ENCODE results near the gene POLD4. TPM values are rescaled to one million over a fixed set of nuclear protein-coding genes. Genes with fewer than 3 reads are reported as not detected.
"Not testable (repeated sequence)": the region's sequence is repeated elsewhere in the genome, so short reads cannot be mapped to it uniquely, and the experiment has no call there.

POLD4 gene
- polyA plus RNA-seq, 1 donor, result 33.3 TPM

DNA sequence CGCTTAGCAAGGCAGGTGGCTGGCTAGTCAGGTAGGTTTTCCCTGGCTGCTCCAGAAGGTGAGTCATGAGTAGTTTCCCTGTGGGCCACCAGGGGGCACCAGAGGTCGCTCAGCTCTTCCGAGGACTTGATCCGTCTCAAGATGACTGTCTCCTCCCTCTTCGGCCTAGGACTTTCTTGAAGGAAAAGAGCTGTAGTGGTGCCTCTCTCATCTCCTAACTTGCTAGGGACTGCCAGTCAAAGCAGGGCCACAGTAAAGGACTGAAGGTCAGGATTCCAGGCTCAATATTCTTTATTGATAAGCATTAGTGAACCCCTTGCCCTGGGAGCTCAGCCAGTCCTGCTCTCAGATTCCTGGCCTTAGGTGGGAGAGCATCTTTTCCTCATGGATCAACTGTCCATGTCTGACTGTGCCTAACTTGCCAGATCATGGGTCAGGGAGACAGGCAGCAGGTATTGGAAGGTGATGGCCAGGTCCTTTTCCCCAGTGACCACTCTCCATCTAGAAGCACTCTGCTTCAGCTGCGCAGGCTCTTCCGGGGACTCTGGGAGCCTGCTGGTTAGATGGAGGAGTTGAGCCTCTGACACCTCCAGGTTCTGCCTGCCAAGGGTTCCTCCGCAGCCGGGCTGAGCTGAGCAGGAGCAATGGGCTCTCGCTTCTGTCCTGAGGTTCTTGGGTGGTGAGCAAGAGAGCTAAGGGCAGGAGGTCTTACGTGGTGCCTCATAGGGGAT is 1.9 kb downstream of the POLD4 start:
- peak; percentile 78 for DNase-seq

DNA sequence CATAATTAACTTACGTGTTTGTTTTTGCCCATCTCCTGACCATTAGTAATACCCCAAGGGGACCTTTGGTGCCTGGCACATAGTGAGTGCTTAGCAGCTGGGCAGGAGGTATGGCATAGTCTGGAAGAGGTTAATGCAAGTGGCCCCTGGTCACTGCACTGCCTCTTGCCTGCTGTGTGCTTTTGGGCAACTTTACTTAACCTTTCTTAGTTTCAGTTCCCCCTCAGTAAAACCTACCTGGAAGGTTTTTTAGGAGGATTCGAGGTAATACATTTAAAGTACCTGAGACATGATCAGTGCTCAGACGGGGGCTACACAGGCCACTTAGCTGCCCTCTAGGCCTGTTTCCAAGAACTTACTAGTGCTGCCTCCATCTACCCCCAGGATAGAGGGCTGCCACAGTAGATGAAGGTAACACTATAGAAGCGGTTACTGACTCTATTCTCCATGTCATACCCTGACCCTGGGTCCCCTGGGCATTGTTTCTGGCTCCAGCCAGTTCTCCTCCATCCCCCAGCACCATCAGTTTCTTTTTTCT is 3.3 kb downstream of the POLD4 start:
- no peak for DNase-seq

DNA sequence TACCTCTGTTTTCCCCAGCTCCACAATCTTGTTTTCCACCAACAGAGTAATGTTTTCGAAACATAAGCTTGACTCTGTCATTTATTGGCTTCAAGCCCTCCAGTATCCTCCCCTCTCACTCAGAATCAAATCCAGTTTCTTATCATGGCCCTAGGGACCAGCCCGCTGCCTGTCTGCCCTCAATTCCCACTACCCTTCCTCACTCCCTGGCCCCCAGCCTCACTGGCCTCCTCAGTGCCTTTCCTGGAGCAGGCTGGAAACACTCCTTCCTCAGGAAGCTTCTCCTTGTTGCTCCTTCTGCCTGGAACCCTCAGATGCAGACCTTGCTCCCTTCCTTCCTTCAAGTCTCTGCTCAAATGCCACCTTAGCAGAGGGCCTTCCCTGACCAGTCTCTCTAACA is 3.9 kb downstream of the POLD4 start:
- DNase-seq, result no peak

DNA sequence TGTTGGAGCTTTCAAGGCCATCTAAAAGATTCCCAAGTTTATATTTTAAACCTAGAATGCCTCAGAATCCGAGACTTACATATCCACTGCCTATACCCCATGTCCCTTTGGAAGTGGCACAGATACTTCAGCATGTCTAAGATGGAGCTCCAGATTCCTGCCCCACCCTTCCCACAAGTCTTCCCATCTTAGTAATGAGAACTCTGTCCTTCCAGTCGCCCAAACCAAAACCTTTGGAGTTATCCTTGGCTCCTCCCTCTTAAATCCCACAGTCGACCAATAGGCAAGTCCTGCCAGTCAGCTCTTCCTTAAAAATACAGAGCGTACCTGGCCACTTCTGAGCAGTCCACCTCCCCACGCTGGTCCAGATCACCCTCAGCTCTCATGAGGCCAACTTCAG is 4.3 kb downstream of the POLD4 start:
- no peak for DNase-seq

DNA sequence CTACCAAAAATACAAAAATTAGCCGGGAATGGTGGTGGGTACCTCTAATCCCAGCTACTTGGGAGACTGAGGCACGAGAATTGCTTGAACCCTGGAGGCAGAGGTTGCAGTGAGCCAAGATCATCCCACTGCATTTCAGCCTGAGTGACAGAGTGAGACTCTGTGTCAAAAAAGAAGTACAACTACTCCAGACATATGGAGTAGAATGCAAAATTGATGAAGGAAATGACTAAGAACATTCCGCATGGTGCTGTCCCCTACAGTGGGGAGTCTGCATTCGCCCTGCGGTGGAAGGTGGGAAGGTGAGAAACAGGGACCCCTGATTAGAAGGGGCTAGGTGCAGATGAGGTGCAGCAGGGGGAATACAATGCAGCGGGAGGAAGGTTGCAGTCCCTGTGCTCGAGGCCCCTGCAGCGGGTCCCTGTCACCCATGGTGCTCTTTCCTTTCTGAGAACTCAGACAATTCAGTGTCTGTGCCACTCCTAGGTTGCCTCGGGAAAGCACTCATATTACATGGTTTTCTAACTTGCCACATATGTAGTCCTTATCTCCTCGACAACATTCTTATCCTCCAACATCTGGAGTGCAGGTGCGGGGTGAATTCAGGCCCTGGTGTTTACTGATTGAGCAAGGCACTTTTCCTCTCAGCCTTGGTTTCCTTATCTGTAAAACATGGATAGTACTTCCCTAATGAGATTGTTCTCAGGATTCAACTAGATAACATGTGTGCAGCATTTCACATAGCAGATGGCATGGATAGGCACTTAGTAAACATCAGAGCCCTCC is 5.2 kb downstream of the POLD4 start:
- DNase-seq, result no peak

DNA sequence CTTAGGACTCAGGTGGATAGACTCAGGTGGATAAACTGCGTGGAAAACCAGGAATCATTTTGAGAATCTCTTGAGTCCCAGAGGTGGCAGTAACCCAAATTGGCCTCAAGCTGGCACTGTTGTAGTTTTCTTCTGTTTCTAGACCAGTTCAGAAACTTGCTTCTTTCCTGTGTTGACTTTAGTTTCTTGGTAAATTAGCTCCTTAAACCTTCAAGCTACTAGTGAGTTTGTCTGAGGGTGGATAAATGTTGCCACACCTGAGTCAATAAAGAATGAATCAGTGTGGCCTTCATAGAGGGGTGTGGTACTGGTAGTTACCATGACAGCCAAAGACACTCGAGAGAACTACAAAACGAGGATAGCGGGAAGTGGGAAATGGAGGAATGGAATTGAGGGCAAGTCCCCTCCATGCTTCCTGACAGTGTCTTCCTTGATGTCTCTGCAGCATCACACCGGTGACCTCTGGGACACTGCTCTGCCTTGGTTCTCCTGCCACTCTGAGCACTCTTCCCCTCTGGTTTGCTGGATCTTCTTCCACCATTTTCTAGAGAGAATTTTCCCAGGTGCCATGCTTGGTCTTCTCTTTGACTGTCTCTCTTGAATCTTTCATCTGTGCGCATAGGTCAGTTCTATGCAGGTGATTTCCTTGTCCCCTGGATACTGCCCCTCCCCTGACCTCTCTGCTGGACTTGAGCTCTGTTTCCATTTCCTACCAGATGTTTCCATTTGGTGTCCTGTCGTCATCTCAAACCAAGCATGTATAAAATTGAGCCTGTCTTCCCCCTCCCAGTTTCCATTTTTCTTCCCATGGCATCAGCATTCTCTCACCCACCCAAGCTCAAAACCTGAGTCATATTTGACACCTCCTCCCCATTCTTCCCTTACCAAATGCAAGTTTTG is 7.2 kb downstream of the POLD4 start:
- no peak for DNase-seq

DNA sequence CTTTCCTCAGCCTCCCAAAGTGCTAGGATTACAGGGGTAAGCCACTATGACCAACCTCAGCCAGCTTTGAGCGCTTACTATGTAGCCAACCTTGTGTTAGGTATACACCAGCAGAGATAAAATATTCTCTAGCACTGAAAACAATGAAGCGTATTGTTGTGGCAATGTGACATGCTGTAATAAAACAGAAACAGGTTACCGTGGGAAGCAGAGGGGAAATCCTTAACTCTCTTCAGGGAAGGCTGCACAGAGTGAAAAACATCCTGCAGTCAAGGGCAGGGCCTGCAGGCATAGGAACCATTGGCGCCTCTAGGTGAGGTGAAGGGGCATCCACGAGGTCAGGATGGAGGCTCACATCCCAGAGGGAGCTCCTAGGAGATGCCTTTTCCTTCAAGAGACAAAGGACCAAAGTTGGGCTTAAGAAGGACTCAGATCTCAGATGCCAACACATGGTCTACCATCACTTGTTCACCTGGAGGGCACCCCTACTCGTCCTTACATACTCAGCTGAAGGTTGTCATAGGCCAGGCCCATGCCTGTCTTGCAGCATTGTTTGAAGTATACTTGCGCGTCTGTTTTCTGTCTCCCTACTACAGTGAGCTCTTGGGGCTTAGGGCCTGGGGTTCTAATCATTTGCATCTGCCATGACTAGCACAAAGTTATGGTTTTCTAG is 8.0 kb downstream of the POLD4 start:
- no peak for DNase-seq

DNA sequence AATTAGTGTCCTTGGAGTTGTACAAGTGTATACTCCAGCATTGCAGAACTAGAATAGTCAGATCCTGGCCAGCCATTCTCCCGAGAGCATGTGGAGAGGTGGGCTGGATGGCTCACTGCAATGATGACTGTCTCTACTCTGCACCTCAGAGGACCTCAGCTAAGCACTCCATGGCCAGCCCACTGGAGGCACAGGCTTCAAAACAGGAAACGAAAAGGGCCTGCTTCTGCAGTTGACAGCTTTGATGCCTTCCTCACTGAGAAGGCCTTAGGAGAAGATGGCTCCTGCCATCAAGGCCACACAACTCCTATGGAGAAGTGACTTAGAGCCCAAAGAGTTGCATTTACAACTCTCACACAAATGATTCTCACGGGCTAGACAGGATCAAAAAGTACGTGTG is 9.1 kb downstream of the POLD4 start:
- no peak for DNase-seq

DNA sequence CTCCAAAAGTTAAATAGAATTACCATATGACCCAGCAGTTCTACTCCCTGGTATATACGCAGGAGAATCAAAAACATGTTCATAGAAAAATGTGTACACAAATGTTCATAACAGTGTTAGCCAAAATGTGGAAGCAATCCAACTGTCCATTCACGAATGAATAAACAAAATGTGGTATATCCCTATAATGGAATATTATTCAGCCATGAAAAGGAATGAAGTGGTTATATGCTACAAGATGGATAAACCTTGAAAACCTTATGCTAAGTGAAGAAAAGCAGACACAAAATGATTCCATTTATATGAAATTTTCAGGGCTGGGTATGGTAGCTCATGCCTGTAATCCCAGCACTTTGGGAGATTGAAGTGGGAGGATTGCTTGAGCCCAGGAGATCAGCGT is 16.1 kb downstream of the POLD4 start:
- DNase-seq, result no peak

DNA sequence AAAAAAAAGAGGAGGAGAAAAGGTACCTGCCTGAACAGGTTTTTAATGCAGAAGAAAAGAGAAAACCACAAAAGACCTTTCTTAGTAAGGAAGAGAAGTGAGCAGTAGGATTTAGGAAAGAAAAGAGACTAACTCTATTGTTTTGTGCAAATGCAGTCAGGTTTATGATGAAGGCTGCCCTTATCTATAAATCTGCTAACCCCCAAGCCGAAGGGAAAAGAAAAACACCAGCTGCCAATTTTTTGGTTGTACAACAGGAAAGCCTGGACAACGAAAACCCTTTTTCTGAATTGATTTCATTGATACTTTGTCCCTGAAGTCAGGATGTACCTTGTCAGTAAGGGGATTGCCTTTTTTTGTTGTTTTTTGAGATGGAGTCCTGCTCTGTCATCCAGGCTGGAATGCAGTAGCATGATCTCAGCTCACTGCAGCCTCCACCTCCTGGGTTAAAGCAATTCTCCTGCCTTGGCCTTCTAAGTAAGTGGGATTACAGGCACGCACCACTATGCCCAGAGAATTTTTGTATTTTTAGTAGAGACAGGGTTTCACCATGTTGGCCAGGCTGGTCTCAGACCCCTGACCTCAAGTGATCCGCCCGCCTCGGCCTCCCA is 21.2 kb downstream of the POLD4 start:
- no peak for DNase-seq

DNA sequence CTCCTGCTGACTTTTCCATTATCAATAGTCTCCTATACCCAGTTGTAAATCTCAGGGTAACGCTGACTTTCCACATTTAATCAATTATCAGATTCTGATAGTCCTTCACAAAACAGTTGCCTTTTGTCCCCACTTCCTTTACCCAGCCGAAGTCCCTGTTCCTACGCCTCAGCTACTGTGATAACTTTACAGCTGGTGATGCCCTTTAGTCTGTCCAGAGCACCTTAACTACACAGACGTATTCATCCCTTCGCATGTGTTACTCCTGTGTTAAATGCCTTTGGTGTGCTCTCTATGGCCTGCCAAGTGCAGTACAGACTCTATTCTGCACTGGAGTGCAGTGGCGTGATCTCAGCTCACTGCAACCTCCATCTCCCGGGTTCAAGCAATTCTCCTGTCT is 29.8 kb downstream of the POLD4 start:
- no peak for DNase-seq

DNA sequence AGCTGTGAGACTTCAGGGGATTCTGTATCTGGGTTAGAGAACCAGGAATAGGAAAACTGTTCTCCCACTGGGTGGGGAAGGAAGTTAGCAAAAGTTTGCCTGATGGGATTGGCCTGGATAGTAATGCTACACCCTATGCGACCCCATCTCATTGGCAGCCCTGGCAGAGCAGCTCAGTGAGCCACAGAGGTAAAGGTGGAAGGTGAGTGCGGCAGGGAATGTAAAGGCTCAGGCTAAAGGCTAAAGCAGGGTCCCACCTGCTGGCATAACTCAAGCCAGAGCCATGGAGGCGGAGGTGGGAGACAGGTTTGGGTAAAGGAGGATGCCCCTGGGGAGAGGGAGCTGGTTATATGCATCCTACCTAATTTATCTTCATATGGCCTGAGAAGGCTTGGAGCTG is 31.3 kb downstream of the POLD4 start:
- no peak for DNase-seq

DNA sequence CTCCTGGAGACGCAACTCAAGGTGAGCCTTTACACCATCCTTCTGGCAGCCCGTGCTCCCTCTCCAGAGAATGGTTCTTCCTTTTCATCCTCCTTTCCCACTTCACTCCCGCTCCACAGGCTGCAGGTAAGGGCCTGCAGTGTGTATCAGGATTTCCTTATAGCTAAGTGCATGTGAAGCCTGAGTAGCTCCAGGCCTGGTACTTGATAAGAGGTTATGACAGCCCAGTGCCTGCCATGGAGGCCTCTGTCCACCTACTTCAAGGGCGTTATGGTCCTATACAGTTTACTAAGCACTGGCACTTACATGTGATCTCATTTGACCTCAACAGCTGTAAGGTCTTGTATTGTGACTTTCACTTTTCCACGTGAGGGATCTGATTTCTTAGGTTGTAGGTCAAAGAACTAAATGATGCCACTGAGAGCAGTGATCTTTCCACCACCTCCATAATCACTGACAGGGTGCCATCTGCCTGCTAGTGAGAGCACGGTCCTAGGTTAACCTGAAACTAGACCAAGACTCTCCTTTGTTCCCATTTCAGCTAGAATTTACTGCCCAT is 32.0 kb downstream of the POLD4 start:
- no peak for DNase-seq

DNA sequence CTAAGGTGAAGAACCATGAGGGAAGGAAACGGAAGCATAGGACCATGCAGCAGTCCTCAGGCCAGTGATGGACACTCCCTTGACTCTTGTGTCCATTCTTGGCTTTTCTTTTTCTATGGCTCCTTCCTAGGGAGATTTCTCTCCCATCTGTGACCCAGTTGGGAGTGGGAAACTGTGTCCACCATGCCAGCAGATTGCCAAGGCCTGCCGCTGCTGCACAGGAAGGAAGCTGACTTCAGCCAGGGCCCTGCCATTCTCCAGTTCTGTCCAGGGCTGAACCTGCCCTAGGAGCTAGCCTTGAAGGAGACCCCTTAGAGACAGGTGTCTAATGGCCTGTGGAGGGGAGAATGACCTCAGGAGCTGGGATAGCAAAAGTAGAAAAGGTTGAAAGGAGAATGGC is 32.7 kb downstream of the POLD4 start:
- no peak for DNase-seq

DNA sequence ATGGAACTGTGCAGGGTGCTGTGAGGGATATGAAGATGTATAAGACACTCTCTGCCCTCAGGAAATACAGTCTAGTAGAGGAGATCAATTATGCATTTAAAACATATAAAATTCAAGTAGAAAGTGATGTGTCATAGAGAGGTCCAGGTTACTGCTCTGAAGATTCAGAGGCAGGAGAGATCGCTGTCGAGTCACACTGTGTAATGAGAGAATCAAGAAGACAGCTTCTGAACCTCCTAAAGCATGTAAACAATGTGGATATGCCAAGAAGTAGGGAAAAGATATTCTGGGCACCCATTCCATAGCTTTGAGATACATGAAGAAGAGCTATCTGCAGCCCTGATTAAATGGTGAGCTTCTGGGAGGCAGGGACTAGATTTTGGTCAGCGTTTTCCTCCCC is 33.3 kb downstream of the POLD4 start:
- DNase-seq, result no peak

DNA sequence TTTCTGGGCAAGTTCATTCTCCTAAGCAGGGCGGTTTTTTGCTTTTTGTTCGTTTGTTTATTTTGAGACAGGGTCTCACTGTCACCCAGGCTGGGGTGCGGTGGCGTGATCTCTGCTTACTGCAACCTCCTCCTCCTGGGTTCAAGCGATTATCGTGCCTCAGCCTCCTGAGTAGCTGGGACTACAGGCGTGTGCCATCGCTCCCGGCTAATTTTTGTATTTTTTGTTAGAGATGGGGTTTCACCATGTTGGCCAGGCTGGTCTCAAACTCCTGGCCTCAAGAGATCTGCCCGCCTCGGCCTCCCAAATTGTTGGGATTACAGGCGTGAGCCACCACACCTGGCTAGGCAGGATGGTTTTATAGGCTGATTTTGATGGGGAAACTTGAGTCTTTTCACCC is 34.5 kb downstream of the POLD4 start:
- DNase-seq, result not testable (repeated sequence)

DNA sequence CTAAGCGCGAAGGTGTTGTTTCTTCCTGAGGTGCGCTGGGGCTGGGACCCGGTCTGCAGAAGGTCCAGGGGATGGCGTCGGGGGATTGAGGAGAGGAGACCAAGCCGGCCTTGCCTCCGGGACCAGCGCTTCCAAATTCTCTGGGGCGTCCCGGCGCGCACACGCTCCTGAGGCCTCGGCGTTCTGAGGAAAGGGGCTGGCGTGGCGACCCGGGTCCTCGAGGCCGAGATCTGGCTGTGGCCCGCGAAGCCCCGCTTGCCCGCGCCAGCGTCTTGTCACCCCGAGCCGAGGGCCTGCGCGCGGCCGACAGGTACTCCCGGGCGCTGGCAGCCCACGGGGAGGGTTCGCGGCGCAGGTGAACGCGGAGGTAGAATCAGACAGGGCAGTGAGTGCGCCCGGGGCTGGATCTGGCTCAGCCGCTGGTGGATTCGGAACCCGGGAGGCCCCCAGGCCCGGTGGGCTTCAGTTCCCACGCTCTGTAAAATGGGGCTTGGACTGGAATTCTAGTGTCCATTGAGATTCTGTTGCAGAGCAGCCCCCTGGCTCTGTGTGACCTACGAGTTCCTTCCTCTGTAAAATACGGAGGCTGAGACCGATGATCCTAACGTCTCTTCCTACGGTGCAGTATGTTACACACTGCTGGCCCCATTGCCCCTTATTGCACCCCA is 35.3 kb downstream of the POLD4 start:
- no peak for DNase-seq

DNA sequence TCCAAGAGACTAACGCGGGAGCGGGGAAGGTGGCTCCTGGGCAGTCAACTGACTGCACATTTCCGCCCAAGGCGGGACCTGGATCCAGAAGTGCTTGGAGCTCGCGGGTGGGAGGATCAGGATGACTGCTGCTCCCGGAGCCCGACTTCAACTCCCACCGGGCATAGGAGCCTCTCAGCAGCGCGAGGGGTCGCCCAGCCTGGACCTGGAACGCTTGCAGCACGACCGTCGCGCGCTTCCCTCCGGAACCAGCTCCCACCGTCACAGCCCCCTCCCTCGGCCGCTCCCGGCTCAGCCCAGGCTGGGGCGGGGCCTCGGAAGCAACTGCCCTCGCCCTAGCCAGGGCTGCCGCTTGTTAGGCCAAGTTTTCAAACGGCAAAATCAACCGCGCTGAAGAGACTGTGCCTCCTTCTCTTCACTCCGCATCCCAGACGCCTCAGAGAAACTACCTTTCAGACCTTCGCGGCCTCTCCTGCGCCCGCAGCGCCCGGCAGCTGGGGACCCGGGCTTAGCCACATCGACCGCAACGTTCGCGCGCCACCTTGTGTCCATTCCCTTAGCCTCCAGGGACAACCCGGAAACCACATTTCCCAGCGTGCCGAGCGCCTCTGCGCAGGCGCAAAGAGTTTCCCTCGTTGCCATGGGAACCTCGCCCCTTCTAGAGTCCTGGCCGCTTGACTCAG is 36.0 kb downstream of the POLD4 start:
- DNase-seq, result peak; percentile 97

DNA sequence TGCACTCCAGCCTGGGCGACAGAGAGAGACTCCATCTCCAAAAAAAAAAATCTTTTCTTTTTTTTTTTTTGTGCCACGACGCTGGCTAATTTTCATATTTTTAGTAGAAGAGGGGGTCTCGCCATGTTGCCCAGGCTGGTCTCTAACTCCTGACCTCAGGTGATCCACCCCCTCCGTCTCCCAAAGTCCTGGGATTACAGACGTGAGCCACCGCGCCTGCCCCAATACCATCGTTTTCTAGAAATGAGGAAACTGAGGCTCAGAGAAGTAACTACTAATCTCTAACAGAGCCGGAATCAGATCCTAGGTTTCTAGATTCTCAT is 36.5 kb downstream of the POLD4 start:
- DNase-seq, result no peak

DNA sequence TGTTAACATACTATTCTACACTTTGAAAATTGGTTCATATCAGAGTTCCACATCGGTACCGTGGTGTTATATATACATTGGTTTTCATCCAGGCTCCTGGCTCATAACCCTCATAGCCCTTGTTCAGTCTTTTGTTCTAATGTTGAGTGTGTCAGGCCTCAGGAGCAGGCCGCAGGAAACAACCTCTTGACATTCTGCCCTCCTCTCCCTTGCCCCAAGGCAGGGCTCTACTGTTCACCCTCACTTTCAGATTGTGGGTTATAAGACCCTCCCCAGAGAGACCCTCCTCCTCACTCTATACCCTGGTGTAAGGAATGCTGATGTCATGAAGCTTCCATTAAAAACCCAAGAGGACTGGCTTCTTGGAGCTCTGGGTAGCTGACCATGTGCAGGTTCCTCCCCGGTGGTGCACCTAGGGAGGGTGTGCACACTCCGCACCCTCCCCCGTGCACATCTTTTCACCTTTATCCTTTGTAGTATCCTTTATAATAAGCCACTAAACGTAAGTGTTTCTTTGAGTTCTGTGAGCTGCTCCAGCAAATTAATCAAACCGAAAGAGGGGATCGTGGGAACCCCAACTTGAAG is 37.9 kb downstream of the POLD4 start:
- DNase-seq, result no peak

All from hindlimb muscle (tissue), 1 donor.